IMR-90 (cell line): ENCODE data around the gene FAT2. TPM values are rescaled to one million over a fixed set of nuclear protein-coding genes. Genes with fewer than 3 reads are reported as not detected.

Experiments
- ATAC-seq: fragments of 200-7000 bp; cut with Tn5 transposase; 2 replicates; pipeline ENCODE4 v1.9.1; 2020; ENCODE audit warnings: low read depth, mild to moderate bottlenecking, moderate library complexity
- BruUV-seq: library from RNA; stranded (reverse); fragments of 400-500 nt; replicated peaks from 2 replicates; lab custom pipeline; 2021; lab: Mats Ljungman, UMichigan
- CTCF ChIA-PET: fragments of 300-600 bp; formaldehyde crosslinking; extraction: SDS; loops from one replicate; lab custom pipeline; 2021; ENCODE audit warnings: antibody characterized with exemption; lab: Yijun Ruan, JAX
- POLR2A ChIA-PET: fragments of 300-600 bp; sonication (Branson Sonifier 250); formaldehyde crosslinking; loops from one replicate; lab custom pipeline; 2022; ENCODE audit warnings: antibody characterized with exemption; ENCODE audit not compliant: unreplicated experiment; lab: Charles Lee
- DNase-seq: peaks from one replicate; pipeline ENCODE4 v3.0.0; 2013
- H2AFZ ChIP-seq: replicated peaks from 2 replicates; pipeline ENCODE3; 2013; ENCODE audit warnings: low read length, mild to moderate bottlenecking; ENCODE audit not compliant: poor library complexity
- H2AK5ac ChIP-seq: 2 replicates; pipeline ENCODE4 v1.6.1; 2013; ENCODE audit warnings: low read depth, low read length, inconsistent platforms
- H2AK9ac ChIP-seq: replicated peaks from 2 replicates; pipeline ENCODE3; 2013; ENCODE audit warnings: mild to moderate bottlenecking, low read depth, low read length, moderate library complexity; ENCODE audit not compliant: poor library complexity
- H2BK120ac ChIP-seq: 2 replicates; pipeline ENCODE4 v1.6.1; 2013; ENCODE audit warnings: low read depth, low read length, inconsistent platforms
- H2BK15ac ChIP-seq: 3 replicates; pipeline ENCODE4 v1.6.1; 2013; ENCODE audit warnings: low read depth, low read length, inconsistent platforms
- H2BK20ac ChIP-seq: 2 replicates; pipeline ENCODE4 v1.6.1; 2013; ENCODE audit warnings: low read depth, mild to moderate bottlenecking, inconsistent platforms, low read length, moderate library complexity
- H2BK5ac ChIP-seq: 2 replicates; pipeline ENCODE4 v1.6.1; 2013; ENCODE audit warnings: mild to moderate bottlenecking, low read depth, low read length, inconsistent platforms; ENCODE audit not compliant: poor library complexity, severe bottlenecking
- H3K14ac ChIP-seq: replicated peaks from 2 replicates; pipeline ENCODE4 v1.6.1; 2013; ENCODE audit warnings: low read depth, low read length, inconsistent platforms
- H3K18ac ChIP-seq: 2 replicates; pipeline ENCODE4 v1.6.1; 2013; ENCODE audit warnings: low read depth, low read length, control low read depth
- H3K23ac ChIP-seq: 2 replicates; pipeline ENCODE4 v1.6.1; 2013; ENCODE audit warnings: low read depth, low read length, inconsistent platforms
- H3K27ac ChIP-seq: 2 replicates; pipeline ENCODE4 v1.5.1; 2013; ENCODE audit warnings: mild to moderate bottlenecking, control low read depth, low read length; ENCODE audit not compliant: insufficient read depth
- H3K27me3 ChIP-seq: 2 replicates; pipeline ENCODE4 v1.6.1; 2013; ENCODE audit warnings: low read length; ENCODE audit not compliant: control insufficient read depth, insufficient read depth
- H3K36me3 ChIP-seq: 2 replicates; pipeline ENCODE4 v1.6.1; 2013; ENCODE audit warnings: low read length, mixed read lengths; ENCODE audit not compliant: control insufficient read depth, insufficient read depth
- H3K4ac ChIP-seq: 2 replicates; pipeline ENCODE4 v1.6.1; 2013; ENCODE audit warnings: low read depth, low read length, inconsistent platforms
- H3K4me1 ChIP-seq: 2 replicates; pipeline ENCODE4 v1.6.1; 2013; ENCODE audit warnings: low read length, mixed read lengths; ENCODE audit not compliant: control insufficient read depth, insufficient read depth
- H3K4me2 ChIP-seq: 2 replicates; pipeline ENCODE4 v1.6.1; 2013; ENCODE audit warnings: low read depth, mild to moderate bottlenecking, control low read depth, low read length, moderate library complexity
- H3K4me3 ChIP-seq: 2 replicates; pipeline ENCODE4 v1.5.1; 2013; ENCODE audit warnings: low read depth, mild to moderate bottlenecking, control low read depth, low read length, moderate library complexity; ENCODE audit not compliant: insufficient read depth
- H3K56ac ChIP-seq: 2 replicates; pipeline ENCODE4 v1.6.1; 2013; ENCODE audit warnings: low read length, inconsistent platforms; ENCODE audit not compliant: insufficient read depth; ENCODE audit errors: extremely low read depth
- H3K79me1 ChIP-seq, 2 experiments: 2 replicates each; pipeline ENCODE4 v1.6.1; 2013; ENCODE audit warnings: low read length in 2 of 2, inconsistent platforms in 1 of 2, low read depth in 1 of 2
- H3K9ac ChIP-seq: 2 replicates; pipeline ENCODE4 v1.6.1; 2013; ENCODE audit warnings: low read depth, low read length, control low read depth
- H3K9me1 ChIP-seq: 2 replicates; pipeline ENCODE4 v1.6.1; 2013; ENCODE audit warnings: low read length, inconsistent platforms; ENCODE audit not compliant: insufficient read depth
- H3K9me3 ChIP-seq: 2 replicates; pipeline ENCODE4 v1.6.1; 2013; ENCODE audit warnings: low read length; ENCODE audit not compliant: control insufficient read depth, insufficient read depth
- H4K20me1 ChIP-seq: 2 replicates; pipeline ENCODE4 v1.6.1; 2013; ENCODE audit warnings: low read length, inconsistent platforms; ENCODE audit not compliant: insufficient read depth
- H4K5ac ChIP-seq: 2 replicates; pipeline ENCODE4 v1.6.1; 2013; ENCODE audit warnings: mild to moderate bottlenecking, low read depth, low read length, control low read depth
- H4K8ac ChIP-seq, 2 experiments: 2 replicates each; pipeline ENCODE4 v1.6.1; 2013; ENCODE audit warnings: low read depth in 2 of 2, low read length in 2 of 2, control low read depth in 1 of 2, inconsistent platforms in 1 of 2
- H4K91ac ChIP-seq: 2 replicates; pipeline ENCODE4 v1.6.1; 2013; ENCODE audit warnings: low read depth, low read length, inconsistent platforms; ENCODE audit not compliant: insufficient read depth
- CEBPB ChIP-seq: IDR thresholded peaks from 2 replicates; pipeline ENCODE4 v1.6.1; 2012; ENCODE audit warnings: low read depth, low read length, improper control_type of control experiment
- ELK1 ChIP-seq: fragments of 150-350 bp; IDR thresholded peaks from 2 replicates; pipeline ENCODE4 v1.6.1; 2016; ENCODE audit warnings: low read depth, mild to moderate bottlenecking, low read length, moderate library complexity, borderline replicate concordance
- POLR2A ChIP-seq: IDR thresholded peaks from 2 replicates; pipeline ENCODE4 v1.6.1; 2012; ENCODE audit warnings: mild to moderate bottlenecking, low read depth, low read length
- SMC3 ChIP-seq: fragments of 150-350 bp; IDR thresholded peaks from 2 replicates; pipeline ENCODE4 v1.6.1; 2016; ENCODE audit warnings: low read depth, mild to moderate bottlenecking, antibody characterized with exemption, low read length, moderate library complexity
- WGBS, 2 experiments: methylation state at CpG; one replicate each; pipeline versions ENCODE4 v1.1.5 to v1.1.7; 2013; ENCODE audit warnings: missing lambda C conversion rate in 2 of 2; ENCODE audit not compliant: insufficient read length in 1 of 2; ENCODE audit errors: extremely low coverage in 2 of 2; 5-methylcytosine and 5-hydroxymethylcytosine counted together
- dilution Hi-C: fragments of 300-500 bp; cut with HindIII; formaldehyde crosslinking; loops from one replicate; pipeline ENCODE4 v1.14.3; 2018; ENCODE audit warnings: low sequenced_read_pairs; ENCODE audit not compliant: unreplicated experiment
- in situ Hi-C: fragments of 300-500 bp; cut with MboI; formaldehyde crosslinking; loops from 3 replicates; pipeline ENCODE4 v1.14.3; 2019; ENCODE audit warnings: low sequenced_read_pairs, inconsistent platforms, mixed read lengths
- intact Hi-C: fragments of 100-400 bp; cut with micrococcal nuclease; formaldehyde crosslinking; loops from 2 replicates; pipeline ENCODE4 v1.10.0; 2022
- polyA plus RNA-seq, 3 experiments: library from polyadenylated mRNA; depleted of rRNA; stranded (reverse); fragments of >200 nt; gene quantifications; 2 replicates each; pipeline ENCODE4 v1.2.3, GENCODE V29; 2012; ENCODE audit warnings: low replicate concordance in 1 of 3
- total RNA-seq: library from RNA; depleted of rRNA; stranded (reverse); fragments of >200 nt; gene quantifications from 2 replicates; pipeline ENCODE4 v1.2.3, GENCODE V29; 2012

FAT2 gene
- total and polyA plus RNA-seq, 2 of the 4 experiments (the other 2 are of a cell fraction): under 0.01 to 0.03 TPM

GRCh38 chr5:151625285-151625684 lies 34.2 kb upstream of the FAT2 start:
- Histone ChIP-seq H4K8ac (no peak overlapping the region), H2BK120ac (no peak overlapping the region), H3K36me3 (no peaks in the 10 kb centered on the region), H2BK15ac (no peak overlapping the region), H3K27ac (no peak overlapping the region), H3K18ac (no peak overlapping the region), H3K9me1 (no peaks in the 10 kb centered on the region), H3K79me1 (no peaks in the 10 kb centered on the region), H3K27me3 (peaks cover 26% of the 10 kb centered on the region), H3K4me2 (no peak overlapping the region), H4K91ac (no peak overlapping the region), H2BK5ac (no peak overlapping the region), H3K23ac (no peak overlapping the region), H2AK5ac (no peak overlapping the region), H3K14ac (no peak overlapping the region), H3K9ac (no peak overlapping the region), H2AFZ (no peak overlapping the region), H3K4me3 (no peak overlapping the region), H4K20me1 (no peaks in the 10 kb centered on the region), H3K56ac (no peak overlapping the region), H4K5ac (no peak overlapping the region), H2BK20ac (no peak overlapping the region), H2AK9ac (no peak overlapping the region), H3K4me1 (no peaks in the 10 kb centered on the region), H3K9me3 (no peaks in the 10 kb centered on the region), H3K4ac (no peak overlapping the region)
- ChIA-PET CTCF (interaction anchor here (1.7 kb wide), 1 partner anchor 34 kb away, joined by 4 read pairs; no protein-coding TSS in a partner anchor), POLR2A (no interaction called here)
- ATAC-seq (no peak), DNase-seq (no peak)
- intact Hi-C loops: no loop called here
- in situ Hi-C loops: loop anchor here (10.0 kb wide), 1 partner anchor 190 kb away; no protein-coding TSS in a partner anchor
- BruUV-seq: no TSS peak
- TF ChIP-seq ELK1 (no peak), POLR2A (no peak), SMC3 (no peak), CEBPB (no peak)
- dilution Hi-C loops: no loop called here
- WGBS, 2 experiments: 64% methylated on average over 2 of the region's 9 CpGs; no CpG with 5 or more reads in 1 of the 2 experiments
